Subcutaneous adipose tissue (tissue), 4 donors: ENCODE results near the gene WASF2. TPM values are rescaled to one million over a fixed set of nuclear protein-coding genes. Genes with fewer than 3 reads are reported as not detected.

ENCODE experiments used
- total RNA-seq, 4 donors: library from RNA; depleted of rRNA; stranded (reverse); fragments of >200 nt; gene quantifications; one replicate each; pipeline ENCODE4 v1.1.0, GENCODE V29; 2016
- TF ChIP-seq, protein P1 (sequence below): fragments of 450-650 bp; IDR thresholded peaks from one replicate; pipeline ENCODE4 v1.5.1; 2016; ENCODE audit warnings: low read depth, mild to moderate bottlenecking, control low read depth, antibody characterized with exemption, moderate library complexity

Gene WASF2
- total RNA-seq, 4 donors from 2014 or later = 72.8 to 94.9 (median 80.9) TPM

DNA sequence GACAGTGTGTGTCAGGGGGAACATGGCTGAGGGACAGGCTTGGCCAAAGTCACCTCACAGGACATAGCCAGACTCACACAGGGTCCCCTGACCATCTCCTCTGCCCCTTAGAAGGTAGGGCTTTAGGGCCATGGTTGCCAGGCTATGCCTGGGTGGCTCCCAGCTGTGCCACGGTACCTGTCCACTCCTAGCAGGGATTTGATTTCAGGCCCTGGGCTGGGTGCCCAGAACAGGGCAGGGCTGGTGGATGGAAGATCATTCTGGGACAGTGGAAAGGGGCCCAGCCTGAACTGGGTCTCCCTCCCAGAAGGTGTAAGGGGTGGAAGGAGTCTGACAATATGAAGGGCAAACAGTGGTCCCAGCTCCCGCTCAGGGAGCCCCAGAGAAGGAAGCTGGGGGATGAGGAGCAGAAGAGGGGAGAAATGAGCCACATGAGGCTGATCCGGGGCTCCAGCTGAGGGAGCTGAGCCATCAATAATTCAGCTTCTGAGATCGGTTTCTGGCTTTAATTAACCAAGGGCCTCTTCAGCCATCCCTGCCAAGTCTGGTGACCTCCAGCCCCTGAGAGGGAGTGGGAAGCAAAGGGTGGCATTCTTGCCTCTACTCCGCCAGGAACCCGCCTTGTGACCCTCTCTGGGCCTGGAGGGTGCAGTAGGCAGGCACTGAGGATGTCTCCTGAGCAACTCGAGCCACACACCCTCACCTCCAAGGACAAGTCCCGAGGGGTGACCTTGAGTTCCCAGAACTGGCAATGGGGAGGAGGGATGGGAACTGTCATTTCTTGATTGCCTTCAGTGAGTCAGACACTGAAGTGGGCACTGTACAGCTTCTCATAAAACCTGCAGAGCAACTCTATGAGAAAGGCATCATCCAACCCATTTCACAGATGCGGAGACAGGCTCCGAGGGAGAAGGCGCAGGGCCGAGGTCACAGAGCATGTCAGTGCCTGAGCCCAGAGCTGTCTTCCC is 108.9 kb downstream of the WASF2 start:
- TF ChIP-seq, protein P1, sequence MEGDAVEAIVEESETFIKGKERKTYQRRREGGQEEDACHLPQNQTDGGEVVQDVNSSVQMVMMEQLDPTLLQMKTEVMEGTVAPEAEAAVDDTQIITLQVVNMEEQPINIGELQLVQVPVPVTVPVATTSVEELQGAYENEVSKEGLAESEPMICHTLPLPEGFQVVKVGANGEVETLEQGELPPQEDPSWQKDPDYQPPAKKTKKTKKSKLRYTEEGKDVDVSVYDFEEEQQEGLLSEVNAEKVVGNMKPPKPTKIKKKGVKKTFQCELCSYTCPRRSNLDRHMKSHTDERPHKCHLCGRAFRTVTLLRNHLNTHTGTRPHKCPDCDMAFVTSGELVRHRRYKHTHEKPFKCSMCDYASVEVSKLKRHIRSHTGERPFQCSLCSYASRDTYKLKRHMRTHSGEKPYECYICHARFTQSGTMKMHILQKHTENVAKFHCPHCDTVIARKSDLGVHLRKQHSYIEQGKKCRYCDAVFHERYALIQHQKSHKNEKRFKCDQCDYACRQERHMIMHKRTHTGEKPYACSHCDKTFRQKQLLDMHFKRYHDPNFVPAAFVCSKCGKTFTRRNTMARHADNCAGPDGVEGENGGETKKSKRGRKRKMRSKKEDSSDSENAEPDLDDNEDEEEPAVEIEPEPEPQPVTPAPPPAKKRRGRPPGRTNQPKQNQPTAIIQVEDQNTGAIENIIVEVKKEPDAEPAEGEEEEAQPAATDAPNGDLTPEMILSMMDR = no peak

DNA sequence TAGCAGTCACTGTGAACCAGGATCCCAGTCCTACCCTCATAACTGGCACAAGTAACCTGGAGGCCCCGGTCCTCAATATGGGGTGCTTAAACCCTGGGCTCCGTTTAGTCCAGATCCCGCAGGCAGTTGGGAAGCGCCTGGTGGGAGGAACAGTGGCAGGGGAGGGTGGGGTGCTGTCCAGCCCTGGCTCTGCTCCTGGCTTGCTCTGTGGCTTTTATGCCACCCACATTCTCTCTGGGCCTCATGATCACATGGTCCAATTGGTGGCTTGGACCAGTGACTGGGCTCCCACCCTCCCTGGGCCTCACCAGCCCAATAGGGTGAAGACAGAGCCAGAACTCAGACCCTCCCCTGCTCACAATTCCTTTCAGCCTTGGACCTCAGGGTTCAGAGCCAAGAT is 109.7 kb downstream of the WASF2 start:
- TF ChIP-seq, protein P1 = no peak

- TF ChIP-seq, protein P1 = no peak
These were observed 110.3 kb downstream of the WASF2 start for GRCh38 chr1:27379564-27380122.

GRCh38 chr1:27377760-27378495 is 112.0 kb downstream of the WASF2 start:
- TF ChIP-seq, protein P1 = no peak

DNA sequence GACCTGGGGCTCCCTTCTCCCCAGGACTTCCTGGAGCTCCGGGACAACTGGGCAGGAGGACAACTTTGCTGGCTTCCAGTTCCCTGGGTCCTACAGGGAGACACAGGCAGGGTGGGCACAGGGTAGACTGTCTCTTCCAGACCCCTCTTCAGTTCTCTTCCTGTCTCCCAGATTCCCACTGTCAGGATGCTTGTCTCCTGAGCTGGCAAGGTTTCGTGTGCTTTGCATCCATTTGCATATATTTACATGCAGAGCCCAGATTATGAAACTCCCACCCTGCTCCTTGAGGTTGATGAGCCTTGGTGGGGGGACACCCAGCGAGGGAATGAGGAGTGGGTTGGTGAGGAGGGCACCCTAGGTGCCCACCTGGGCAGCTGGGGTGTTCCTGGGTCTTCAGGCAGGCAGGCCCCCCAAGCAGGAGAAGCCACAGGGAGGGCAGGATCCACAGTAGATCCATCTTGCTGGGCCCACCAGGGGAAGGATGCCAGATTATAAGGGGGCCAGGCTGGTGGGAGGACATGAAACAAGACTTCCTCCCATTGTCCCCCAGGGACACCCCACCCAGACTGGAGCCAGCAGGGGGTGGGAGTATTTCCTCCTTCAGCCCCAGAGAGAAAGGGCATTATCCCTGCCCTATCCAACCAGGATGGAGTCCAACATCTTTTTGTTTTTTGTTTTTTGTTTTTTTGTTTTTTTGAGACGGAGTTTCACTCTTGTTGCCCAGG is 115.4 kb downstream of the WASF2 start, which contains the start of gene FCN3:
Gene FCN3 (minus strand): TSS at position 463 of the 725 bp plus-strand sequence. CDS start 6 bp downstream, at position 457.
- TF ChIP-seq, protein P1 = no peak

GRCh38 chr1:27372808-27373690 is 116.9 kb downstream of the WASF2 start:
- TF ChIP-seq, protein P1 = no peak
